Natural killer cell (primary cell): ENCODE measurements around the gene PPL. TPM values are rescaled to one million over a fixed set of nuclear protein-coding genes. Genes with fewer than 3 reads are reported as not detected.

Experiments used
- ATAC-seq, 3 donors: fragments of 150-1000 bp in 2 of 3; fragments of 200-7000 bp in 1 of 3; cut with Tn5 transposase; 1 replicate in 1 of 3; 2 replicates in 2 of 3; pipeline ENCODE4 v1.10.0; 2021; ENCODE audit warnings: mild to moderate bottlenecking in 2 of 3, moderate library complexity in 2 of 3
- DNase-seq, 2 donors: peaks; one replicate each; pipeline versions ENCODE4 v3.0.0 to v3.0.0-alpha.2; 2013 to 2021; ENCODE audit warnings: mixed read lengths in 1 of 2
- H3K27ac ChIP-seq: one replicate; pipeline ENCODE4 v1.5.1; 2013; ENCODE audit warnings: mild to moderate bottlenecking, low read length
- H3K27me3 ChIP-seq: one replicate; pipeline ENCODE4 v1.6.1; 2013; ENCODE audit warnings: low read length; ENCODE audit not compliant: control insufficient read depth, insufficient read depth
- H3K36me3 ChIP-seq: one replicate; pipeline ENCODE4 v1.6.1; 2013; ENCODE audit warnings: low read length; ENCODE audit not compliant: control insufficient read depth, insufficient read depth
- H3K4me1 ChIP-seq: one replicate; pipeline ENCODE4 v1.6.1; 2013; ENCODE audit warnings: low read length; ENCODE audit not compliant: control insufficient read depth, insufficient read depth
- H3K4me3 ChIP-seq: one replicate; pipeline ENCODE4 v1.5.1; 2013; ENCODE audit warnings: low read length
- H3K9me3 ChIP-seq: one replicate; pipeline ENCODE4 v1.6.1; 2013; ENCODE audit warnings: low read length; ENCODE audit not compliant: control insufficient read depth, insufficient read depth
- H3K27ac Mint-ChIP-seq, 2 donors: one replicate each; pipeline ENCODE4 v1.8.0; 2022; ENCODE audit warnings: mild to moderate bottlenecking in 2 of 2, mixed read lengths in 2 of 2, moderate library complexity in 1 of 2
- H3K27me3 Mint-ChIP-seq, 2 donors: one replicate each; pipeline ENCODE4 v1.8.0; 2022; ENCODE audit warnings: low read depth in 2 of 2, mixed read lengths in 2 of 2
- H3K36me3 Mint-ChIP-seq: one replicate; pipeline ENCODE4 v1.8.0; 2022; ENCODE audit warnings: mixed read lengths
- H3K4me1 Mint-ChIP-seq, 2 donors: one replicate each; pipeline ENCODE4 v1.8.0; 2022; ENCODE audit warnings: mixed read lengths in 2 of 2
- H3K4me3 Mint-ChIP-seq: one replicate; pipeline ENCODE4 v1.8.0; 2022; ENCODE audit warnings: mild to moderate bottlenecking, moderate library complexity, mixed read lengths
- H3K9me3 Mint-ChIP-seq, 2 donors: one replicate each; pipeline ENCODE4 v1.8.0; 2022; ENCODE audit warnings: mixed read lengths in 2 of 2
- CTCF ChIP-seq: fragments of 200-600 bp; IDR thresholded peaks from one replicate; pipeline ENCODE4 v1.8.0; 2022; ENCODE audit warnings: antibody characterized with exemption
- WGBS: methylation state at CpG from one replicate; pipeline ENCODE4 v1.1.7; 2013; ENCODE audit warnings: missing lambda C conversion rate; ENCODE audit not compliant: insufficient coverage; 5-methylcytosine and 5-hydroxymethylcytosine counted together
- intact Hi-C: fragments of 100-400 bp; cut with micrococcal nuclease; formaldehyde crosslinking; loops from one replicate; pipeline ENCODE4 v1.14.2; 2022
- total RNA-seq, 4 donors: library from RNA; stranded (reverse); fragments of 120-200 nt in 1 of 4; gene quantifications; one replicate each; pipeline versions ENCODE4 v1.2.3 to v1.2.4, GENCODE V29; 2013 to 2022

PPL gene
- total RNA-seq, 3 donors from 2014 or later (not counting 1 experiment from before 2014, with no cell fraction given) = not detected

- TF ChIP-seq CTCF = no peak
- Mint-ChIP-seq H3K4me3 (no peak overlapping the region), H3K27ac (no peak overlapping the region), H3K27me3 (peaks cover 8 to 9% of the 10 kb centered on the region in 2 donors), H3K36me3 (no peaks in the 10 kb centered on the region), H3K4me1 (no peaks in the 10 kb centered on the region), H3K9me3 (no peaks in the 10 kb centered on the region)
- no peak overlapping the region for H3K4me3 ChIP-seq
- DNase-seq (no peak), ATAC-seq (no peak)
- 61% methylated on average over 25 of the region's 25 CpGs for WGBS
- no peaks in the 10 kb centered on the region for H3K9me3 ChIP-seq
- no peaks in the 10 kb centered on the region for H3K4me1 ChIP-seq
- H3K27me3 ChIP-seq = peaks cover 2% of the 10 kb centered on the region
- no peak overlapping the region for H3K27ac ChIP-seq
- intact Hi-C loops = no loop called here
- H3K36me3 ChIP-seq = no peaks in the 10 kb centered on the region
These were observed 43.0 kb upstream of the PPL start for GRCh38 chr16:4979736-4980660.

- peaks cover 5 to 7% of the 10 kb centered on the region in 2 donors for H3K27me3 Mint-ChIP-seq
- no peak overlapping the region for H3K4me3 Mint-ChIP-seq
- ATAC-seq = no peak
- H3K27ac ChIP-seq = no peak overlapping the region
- intact Hi-C loops = no loop called here
- H3K4me3 ChIP-seq = no peak overlapping the region
- no peak for TF ChIP-seq CTCF
- no peaks in the 10 kb centered on the region for H3K9me3 ChIP-seq
- H3K27me3 ChIP-seq = no peaks in the 10 kb centered on the region
- H3K9me3 Mint-ChIP-seq = no peaks in the 10 kb centered on the region
- no peaks in the 10 kb centered on the region for H3K36me3 Mint-ChIP-seq
- no peaks in the 10 kb centered on the region for H3K4me1 Mint-ChIP-seq
- 92% methylated on average over 7 of the region's 7 CpGs for WGBS
- no peak overlapping the region for H3K27ac Mint-ChIP-seq
- no peaks in the 10 kb centered on the region for H3K4me1 ChIP-seq
- no peak for DNase-seq
- no peaks in the 10 kb centered on the region for H3K36me3 ChIP-seq
These were observed 42.2 kb upstream of the PPL start for GRCh38 chr16:4979164-4979563.

GRCh38 chr16:4976611-4977145, 39.7 kb upstream of the PPL start:
- no peak overlapping the region for H3K27ac ChIP-seq
- intact Hi-C loops = no loop called here
- Mint-ChIP-seq H3K36me3 (no peaks in the 10 kb centered on the region), H3K4me1 (no peaks in the 10 kb centered on the region), H3K27ac (no peak overlapping the region), H3K9me3 (no peaks in the 10 kb centered on the region), H3K4me3 (no peak overlapping the region), H3K27me3 (peaks cover 7 to 10% of the 10 kb centered on the region in 2 donors)
- no peaks in the 10 kb centered on the region for H3K4me1 ChIP-seq
- no peaks in the 10 kb centered on the region for H3K27me3 ChIP-seq
- no peak for TF ChIP-seq CTCF
- no peak for DNase-seq
- H3K9me3 ChIP-seq = no peaks in the 10 kb centered on the region
- WGBS = 90% methylated on average over 5 of the region's 5 CpGs
- no peak overlapping the region for H3K4me3 ChIP-seq
- no peak for ATAC-seq
- no peaks in the 10 kb centered on the region for H3K36me3 ChIP-seq
